HepG2 (cell line): Measurements from ENCODE around the gene WDR26. TPM values are rescaled to one million over a fixed set of nuclear protein-coding genes. Genes with fewer than 3 reads are reported as not detected.

Source experiments
- ARNT2 ChIP-seq: sonication (generic); formaldehyde crosslinking; IDR thresholded peaks from 2 replicates; pipeline ENCODE4 v1.8.0; 2022; ENCODE audit warnings: mild to moderate bottlenecking, low read depth, missing genetic modification reagents, moderate library complexity
- ATF7-NPFF ChIP-seq: sonication (generic); formaldehyde crosslinking; IDR thresholded peaks from 2 replicates; pipeline ENCODE4 v1.8.1; 2023; ENCODE audit warnings: mild to moderate bottlenecking, low read depth, missing genetic modification reagents, moderate library complexity
- ELF1 ChIP-seq: sonication (generic); formaldehyde crosslinking; IDR thresholded peaks from 2 replicates; pipeline ENCODE4 v1.4.0; 2020; ENCODE audit warnings: missing genetic modification reagents
- ELF4 ChIP-seq: sonication (generic); formaldehyde crosslinking; IDR thresholded peaks from 2 replicates; pipeline ENCODE4 v1.5.0; 2020; ENCODE audit warnings: missing genetic modification reagents, mild to moderate bottlenecking, moderate library complexity, borderline replicate concordance
- FOXC1 ChIP-seq: sonication (generic); formaldehyde crosslinking; IDR thresholded peaks from 2 replicates; pipeline ENCODE4 v1.8.0; 2022; ENCODE audit warnings: mild to moderate bottlenecking, missing genetic modification reagents, borderline replicate concordance
- HMGXB4 ChIP-seq, 2 experiments: sonication (generic) in 1 of 2; formaldehyde crosslinking in 1 of 2; IDR thresholded peaks; 2 replicates each; pipeline versions ENCODE4 v1.4.0 to v1.6.1; 2018 to 2020; ENCODE audit warnings: missing genetic modification reagents in 2 of 2, borderline replicate concordance in 1 of 2, low read depth in 1 of 2, mild to moderate bottlenecking in 1 of 2, missing biosample characterization in 1 of 2
- HOXA3 ChIP-seq: sonication (generic); formaldehyde crosslinking; IDR thresholded peaks from 2 replicates; pipeline ENCODE4 v1.5.0; 2020; ENCODE audit warnings: missing genetic modification reagents
- HOXA9 ChIP-seq: sonication (generic); formaldehyde crosslinking; IDR thresholded peaks from 2 replicates; pipeline ENCODE4 v1.8.1; 2022; ENCODE audit warnings: missing genetic modification reagents, mild to moderate bottlenecking, moderate library complexity, borderline replicate concordance
- MED13 ChIP-seq: sonication (generic); formaldehyde crosslinking; IDR thresholded peaks from 2 replicates; pipeline ENCODE4 v1.5.0; 2020; ENCODE audit warnings: missing genetic modification reagents
- PAXIP1 ChIP-seq: sonication (generic); formaldehyde crosslinking; conservative IDR thresholded peaks from 2 replicates; pipeline ENCODE4 v1.4.0; 2020; ENCODE audit warnings: mild to moderate bottlenecking, missing genetic modification reagents, moderate library complexity
- RNF2 ChIP-seq: fragments of 450-650 bp; conservative IDR thresholded peaks from 2 replicates; pipeline ENCODE4 v1.6.1; 2016; ENCODE audit warnings: low read depth
- SALL1 ChIP-seq: sonication (generic); formaldehyde crosslinking; IDR thresholded peaks from 2 replicates; pipeline ENCODE4 v1.8.0; 2022; ENCODE audit warnings: mild to moderate bottlenecking, missing genetic modification reagents
- TBP ChIP-seq: sonication (generic); formaldehyde crosslinking; IDR thresholded peaks from 2 replicates; pipeline ENCODE4 v1.5.0; 2020; ENCODE audit warnings: missing genetic modification reagents
- UBTF ChIP-seq: sonication (generic); formaldehyde crosslinking; IDR thresholded peaks from 2 replicates; pipeline ENCODE4 v1.4.0; 2020; ENCODE audit warnings: mild to moderate bottlenecking, missing genetic modification reagents
- ZBTB8A ChIP-seq: sonication (generic); formaldehyde crosslinking; IDR thresholded peaks from 2 replicates; pipeline ENCODE4 v1.4.0; 2020; ENCODE audit warnings: mild to moderate bottlenecking, low read depth, missing genetic modification reagents, borderline replicate concordance
- ZNF558 ChIP-seq: sonication (generic); formaldehyde crosslinking; IDR thresholded peaks from 2 replicates; pipeline ENCODE4 v1.9.0; 2022; ENCODE audit warnings: mild to moderate bottlenecking, missing genetic modification reagents, borderline replicate concordance
- ZNF790 ChIP-seq: sonication (generic); formaldehyde crosslinking; IDR thresholded peaks from 2 replicates; pipeline ENCODE4 v1.8.0; 2022; ENCODE audit warnings: missing genetic modification reagents, mild to moderate bottlenecking, borderline replicate concordance
- ZSCAN21 ChIP-seq: sonication (generic); formaldehyde crosslinking; IDR thresholded peaks from 2 replicates; pipeline ENCODE4 v1.8.0; 2022; ENCODE audit warnings: mild to moderate bottlenecking, missing genetic modification reagents, moderate library complexity, borderline replicate concordance
- polyA plus RNA-seq, 8 experiments: library from polyadenylated mRNA; depleted of rRNA in 3 of 8; stranded (reverse) in 7 of 8; unstranded in 1 of 8; fragments of >200 nt; fragmentation: Illumina TruSeq in 4 of 8; extraction: Trizol in 4 of 8; gene quantifications; 2 replicates each; pipeline versions ENCODE4 v1.2.1 to v1.2.3, GENCODE V29; 2011 to 2016; ENCODE audit warnings: low read depth in 4 of 8, missing spikeins in 1 of 8, mixed read lengths in 1 of 8; ENCODE audit not compliant: insufficient read depth in 1 of 8
- total RNA-seq, 5 experiments: library from RNA; depleted of rRNA; stranded (reverse); fragments of >200 nt; fragmentation: Illumina TruSeq; extraction: Trizol; gene quantifications; 2 replicates each; pipeline ENCODE4 v1.2.3, GENCODE V29; 2016; ENCODE audit warnings: low read depth in 1 of 5

Gene WDR26
- total and polyA plus RNA-seq, 2 of the 13 experiments (the other 11 are each of a cell fraction or from before 2014, with no cell fraction given), result 13.2 to 23.7 TPM

- peak; percentile 84 for TF ChIP-seq UBTF (CRISPR knock-in tag)
- TF ChIP-seq ZBTB8A (CRISPR knock-in tag), result 0 out of 2 replicates have a peak, but pooled peaks have one; percentile 65
- TF ChIP-seq ARNT2 (CRISPR knock-in tag), result peak; percentile 57; the same call in 1 of the 2 replicates
- TF ChIP-seq ELF4, result no peak
- peak; percentile 65 for TF ChIP-seq ELF1 (CRISPR knock-in tag)
- peak; percentile 32; the same call in 1 of the 2 replicates for TF ChIP-seq HOXA3 (CRISPR knock-in tag)
- peak; percentile 71; the same call in 1 of the 2 replicates for TF ChIP-seq SALL1 (CRISPR knock-in tag)
- peak; percentile 75 for TF ChIP-seq FOXC1 (CRISPR knock-in tag)
- no peak for TF ChIP-seq MED13 (CRISPR knock-in tag)
- TF ChIP-seq ZSCAN21 (CRISPR knock-in tag), result peak; percentile 82; the same call in 1 of the 2 replicates
- peak; percentile 57; the same call in 1 of the 2 replicates for TF ChIP-seq ZNF790 (CRISPR knock-in tag)
- peak; percentile 59; the same call in 1 of the 2 replicates for TF ChIP-seq ATF7-NPFF
- TF ChIP-seq TBP (CRISPR knock-in tag), result 0 out of 2 replicates have a peak, but pooled peaks have one; percentile 41
- TF ChIP-seq HMGXB4 (CRISPR knock-in tag; IDR thresholded peaks at IDR 0.05; ENCODE audit: borderline replicate concordance in 1 of 2, low read depth in 1 of 2), result peak; percentile 77
- TF ChIP-seq RNF2, result 0 out of 2 replicates have a peak, but pooled peaks have one; percentile 35
- peak; percentile 27; the same call in 1 of the 2 replicates for TF ChIP-seq PAXIP1 (CRISPR knock-in tag)
- TF ChIP-seq HOXA9 (CRISPR knock-in tag), result no peak
- peak; percentile 74; the same call in 1 of the 2 replicates for TF ChIP-seq ZNF558 (CRISPR knock-in tag)
Observed at GRCh38 chr1:224356685-224357625, 77.6 kb downstream of the WDR26 start, which contains the start of gene CNIH4 (continued).
